ENCODE data around the gene ATRAID. TPM values are rescaled to one million over a fixed set of nuclear protein-coding genes. Genes with fewer than 3 reads are reported as not detected.

ATRAID gene
- total and polyA plus RNA-seq, 2 experiments from 2014 or later = 129 to 154 TPM

GRCh38 chr2:27227501-27227900 is 15.7 kb downstream of the ATRAID start:
- TF ChIP-seq ZNF331 (CRISPR knock-in tag; IDR thresholded peaks at IDR 0.05; ENCODE audit: low read depth) (no peak), EZH2 (IDR thresholded peaks at IDR 0.05; ENCODE audit: low read depth, unreplicated experiment) (no peak), EZH2phosphoT487 (IDR thresholded peaks at IDR 0.05; ENCODE audit: unreplicated experiment) (no peak)
- H3K4me3 ChIP-seq = no peak overlapping the region
- no peaks in the 10 kb centered on the region for H3F3A ChIP-seq (replicated peaks; ENCODE audit: low read depth)
- H2AFZ ChIP-seq = no peak overlapping the region
- H3K9me2 ChIP-seq (ENCODE audit: insufficient read depth) = no peaks in the 10 kb centered on the region
- H3K4me2 ChIP-seq = no peak overlapping the region
- H3K36me3 ChIP-seq (ENCODE audit: insufficient read depth) = peaks cover 72% of the 10 kb centered on the region
- H3K27ac ChIP-seq (ENCODE audit: low read depth) = no peak overlapping the region
- H3K4me1 ChIP-seq (ENCODE audit: insufficient read depth) = no peaks in the 10 kb centered on the region
- H3K79me2 ChIP-seq (replicated peaks; ENCODE audit: insufficient read depth) = 0 out of 2 replicates have a peak, but pooled peaks cover 3% of the 10 kb centered on the region
- ATAC-seq (no peak), DNase-seq (ENCODE audit: low spot score) (no peak)
- Mint-ChIP-seq H3K27ac (no peak overlapping the region), H3K27me3 (ENCODE audit: insufficient read depth, low read depth, poor library complexity) (peaks cover 10% of the 10 kb centered on the region), H3K9me3 (no peaks in the 10 kb centered on the region), H3K4me3 (no peak overlapping the region), H3K36me3 (ENCODE audit: low read depth) (peaks cover 97% of the 10 kb centered on the region), H3K4me1 (no peaks in the 10 kb centered on the region)
- peaks cover 10% of the 10 kb centered on the region for H4K20me1 ChIP-seq (replicated peaks; ENCODE audit: insufficient read depth)
- no peaks in the 10 kb centered on the region for H3K27me3 ChIP-seq (ENCODE audit: insufficient read depth)

GRCh38 chr2:27231921-27232320 is 20.1 kb downstream of the ATRAID start:
- H3K27me3 ChIP-seq (ENCODE audit: insufficient read depth) = no peaks in the 10 kb centered on the region
- H3F3A ChIP-seq (replicated peaks; ENCODE audit: low read depth) = no peaks in the 10 kb centered on the region
- H3K4me1 Mint-ChIP-seq = no peaks in the 10 kb centered on the region
- TF ChIP-seq JUNB (IDR thresholded peaks at IDR 0.05; ENCODE audit: unreplicated experiment) (no peak), CREB1 (CRISPR knock-in tag; IDR thresholded peaks at IDR 0.05; ENCODE audit: low read depth) (no peak), NANOG (IDR thresholded peaks at IDR 0.05; ENCODE audit: borderline replicate concordance) (no peak)
- DNase-seq (ENCODE audit: low spot score) (no peak), ATAC-seq (no peak)
- H3K79me2 ChIP-seq (replicated peaks; ENCODE audit: insufficient read depth) = 0 out of 2 replicates have a peak, but pooled peaks cover 3% of the 10 kb centered on the region
- peaks cover 78% of the 10 kb centered on the region for H3K36me3 ChIP-seq (ENCODE audit: insufficient read depth)
- H3K4me3 Mint-ChIP-seq = no peak overlapping the region
- H3K9me3 Mint-ChIP-seq = no peaks in the 10 kb centered on the region
- H2AFZ ChIP-seq = no peak overlapping the region
- H3K4me1 ChIP-seq (ENCODE audit: insufficient read depth) = no peaks in the 10 kb centered on the region
- H3K27ac ChIP-seq (ENCODE audit: low read depth) = no peak overlapping the region
- no peak overlapping the region for H3K4me3 ChIP-seq
- H3K36me3 Mint-ChIP-seq (ENCODE audit: low read depth) = peaks cover 97% of the 10 kb centered on the region
- peaks cover 10% of the 10 kb centered on the region; the same call in 1 of the 2 replicates for H4K20me1 ChIP-seq (replicated peaks; ENCODE audit: insufficient read depth)
- peaks cover 6% of the 10 kb centered on the region for H3K27me3 Mint-ChIP-seq (ENCODE audit: insufficient read depth, low read depth, poor library complexity)
- no peak overlapping the region for H3K27ac Mint-ChIP-seq
- H3K9me2 ChIP-seq (ENCODE audit: insufficient read depth) = no peaks in the 10 kb centered on the region
- H3K4me2 ChIP-seq = no peak overlapping the region

- Histone ChIP-seq H3F3A (replicated peaks; ENCODE audit: low read depth) (no peaks in the 10 kb centered on the region), H3K36me3 (ENCODE audit: insufficient read depth) (peaks cover 78% of the 10 kb centered on the region), H3K4me3 (no peak overlapping the region), H3K79me2 (replicated peaks; ENCODE audit: insufficient read depth) (0 out of 2 replicates have a peak, but pooled peaks cover 3% of the 10 kb centered on the region), H3K4me1 (ENCODE audit: insufficient read depth) (no peaks in the 10 kb centered on the region), H4K20me1 (replicated peaks; ENCODE audit: insufficient read depth) (peaks cover 10% of the 10 kb centered on the region; the same call in 1 of the 2 replicates), H3K4me2 (no peak overlapping the region), H2AFZ (no peak overlapping the region), H3K9me2 (ENCODE audit: insufficient read depth) (no peaks in the 10 kb centered on the region), H3K27me3 (ENCODE audit: insufficient read depth) (no peaks in the 10 kb centered on the region), H3K27ac (ENCODE audit: low read depth) (no peak overlapping the region)
- no peak for TF ChIP-seq CTCF (conservative IDR thresholded peaks at IDR 0.05; ENCODE audit: low read depth in 2 of 2)
- TF ChIP-seq ZNF462 (CRISPR knock-in tag; IDR thresholded peaks at IDR 0.05) = no peak
- TF ChIP-seq EZH2 (IDR thresholded peaks at IDR 0.05; ENCODE audit: low read depth, unreplicated experiment) = no peak
- TF ChIP-seq POLR2AphosphoS5 (IDR thresholded peaks at IDR 0.05; ENCODE audit: low read depth) = no peak
- TF ChIP-seq STAT1 (IDR thresholded peaks at IDR 0.05; ENCODE audit: unreplicated experiment) = no peak
- peaks cover 14% of the 10 kb centered on the region for H3K27me3 Mint-ChIP-seq (ENCODE audit: insufficient read depth, low read depth, poor library complexity)
- H3K36me3 Mint-ChIP-seq (ENCODE audit: low read depth) = peaks cover 97% of the 10 kb centered on the region
- H3K9me3 Mint-ChIP-seq = no peaks in the 10 kb centered on the region
- DNase-seq (ENCODE audit: low spot score) = no peak
- ATAC-seq = no peak
- no peak overlapping the region for H3K4me3 Mint-ChIP-seq
- no peaks in the 10 kb centered on the region for H3K4me1 Mint-ChIP-seq
- H3K27ac Mint-ChIP-seq = no peak overlapping the region
Measured at GRCh38 chr2:27233341-27233740, 21.5 kb downstream of the ATRAID start.

Measured in GM23338 (cell line).